Measurements from ENCODE around the gene TACC2.
"Not testable (repeated sequence)": the region's sequence is repeated elsewhere in the genome, so short reads cannot be mapped to it uniquely, and the experiment has no call there.

The TACC2 gene

GRCh38 chr10:122199689-122200088 is 210.7 kb downstream of the TACC2 start:
- DNase-seq, result no peak

- DNase-seq, result no peak
Measured at GRCh38 chr10:122201401-122201800, 212.4 kb downstream of the TACC2 start.

DNA sequence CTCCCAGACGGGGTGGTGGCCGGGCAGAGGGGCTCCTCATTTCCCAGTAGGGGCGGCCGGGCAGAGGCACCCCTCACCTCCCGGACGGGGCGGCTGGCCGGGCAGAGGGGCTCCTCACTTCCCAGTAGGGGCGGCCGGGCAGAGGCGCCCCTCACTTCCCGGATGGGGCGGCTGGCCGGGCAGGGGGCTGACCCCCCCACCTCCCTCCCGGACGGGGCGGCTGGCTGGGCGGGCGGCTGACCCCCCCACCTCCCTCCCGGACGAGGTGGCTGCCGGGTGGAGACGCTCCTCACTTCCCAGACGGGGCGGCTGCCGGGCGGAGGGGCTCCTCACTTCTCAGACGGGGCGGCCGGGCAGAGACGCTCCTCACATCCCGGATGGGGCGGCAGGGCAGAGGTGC is 214.2 kb downstream of the TACC2 start:
- DNase-seq, result not testable (repeated sequence)

DNA sequence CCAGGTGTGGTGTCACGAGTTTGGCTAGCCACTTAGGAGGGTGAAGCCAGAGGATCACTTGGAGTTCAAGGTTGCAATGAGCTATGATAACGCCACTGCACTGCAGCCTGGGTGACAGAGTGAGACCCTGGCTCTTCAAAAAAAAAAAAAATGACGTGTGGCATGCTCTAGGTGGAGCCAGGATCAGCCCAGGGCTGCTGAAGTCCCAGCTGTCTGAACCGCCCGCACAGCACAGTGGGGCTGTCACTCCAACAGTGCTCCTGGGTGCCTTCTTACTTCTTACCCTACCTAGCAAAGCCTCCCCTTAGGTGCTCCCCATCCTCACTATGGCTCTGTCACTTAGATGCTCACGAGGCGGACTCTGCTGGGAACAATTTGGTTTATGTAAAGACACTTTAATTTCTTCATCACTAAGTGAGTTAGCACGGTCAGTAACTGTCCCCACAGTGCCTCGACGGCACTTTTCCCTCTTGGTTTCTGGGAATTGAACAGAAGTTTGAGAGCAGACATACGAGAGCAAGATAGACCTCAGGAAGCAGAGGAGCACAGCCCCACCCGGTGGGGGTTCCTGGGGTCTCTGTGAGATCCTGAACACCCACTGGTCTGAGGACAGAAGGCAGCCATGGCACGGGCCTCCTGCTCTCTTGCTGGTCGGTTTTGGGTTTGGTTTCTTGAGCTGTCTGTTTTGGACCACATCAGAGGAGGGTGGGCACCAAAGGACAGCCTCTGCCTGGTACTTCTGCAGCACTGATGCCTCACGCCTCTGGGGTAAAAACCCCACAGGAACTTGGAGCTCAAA is 215.9 kb downstream of the TACC2 start:
- DNase-seq, result no peak

DNA sequence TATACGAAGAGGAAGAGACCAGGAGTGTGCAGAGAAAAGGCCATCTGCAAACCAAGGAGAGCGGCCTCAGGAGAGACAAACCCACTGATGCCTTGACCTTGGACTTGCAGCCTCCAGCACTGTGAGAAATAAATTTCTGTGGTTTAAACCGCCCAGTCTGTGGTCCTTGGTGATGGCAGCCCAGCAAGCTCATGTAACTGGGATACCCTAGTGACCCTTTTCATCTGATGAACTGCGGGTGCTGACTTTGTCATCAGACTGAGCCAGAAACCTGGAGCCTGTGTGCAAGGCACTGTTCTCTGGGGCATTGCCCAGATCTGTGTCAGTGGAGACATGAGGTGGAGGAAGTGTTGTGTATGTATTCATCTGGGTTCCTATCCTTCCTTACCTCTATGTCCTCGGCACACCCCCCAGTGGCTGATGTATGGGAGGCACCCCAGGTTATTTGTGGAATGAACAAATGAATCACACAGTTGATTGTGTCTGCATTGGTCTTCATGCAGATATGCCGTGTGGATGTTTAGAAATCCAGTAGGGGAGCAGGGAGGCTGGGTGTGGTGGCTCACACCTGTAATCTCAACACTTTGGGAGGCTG is 217.6 kb downstream of the TACC2 start:
- DNase-seq, result no peak

- no peak for DNase-seq
Measured at GRCh38 chr10:122207163-122207562, 218.2 kb downstream of the TACC2 start.

- no peak for DNase-seq
Measured at GRCh38 chr10:122207596-122207995, 218.6 kb downstream of the TACC2 start.

DNA sequence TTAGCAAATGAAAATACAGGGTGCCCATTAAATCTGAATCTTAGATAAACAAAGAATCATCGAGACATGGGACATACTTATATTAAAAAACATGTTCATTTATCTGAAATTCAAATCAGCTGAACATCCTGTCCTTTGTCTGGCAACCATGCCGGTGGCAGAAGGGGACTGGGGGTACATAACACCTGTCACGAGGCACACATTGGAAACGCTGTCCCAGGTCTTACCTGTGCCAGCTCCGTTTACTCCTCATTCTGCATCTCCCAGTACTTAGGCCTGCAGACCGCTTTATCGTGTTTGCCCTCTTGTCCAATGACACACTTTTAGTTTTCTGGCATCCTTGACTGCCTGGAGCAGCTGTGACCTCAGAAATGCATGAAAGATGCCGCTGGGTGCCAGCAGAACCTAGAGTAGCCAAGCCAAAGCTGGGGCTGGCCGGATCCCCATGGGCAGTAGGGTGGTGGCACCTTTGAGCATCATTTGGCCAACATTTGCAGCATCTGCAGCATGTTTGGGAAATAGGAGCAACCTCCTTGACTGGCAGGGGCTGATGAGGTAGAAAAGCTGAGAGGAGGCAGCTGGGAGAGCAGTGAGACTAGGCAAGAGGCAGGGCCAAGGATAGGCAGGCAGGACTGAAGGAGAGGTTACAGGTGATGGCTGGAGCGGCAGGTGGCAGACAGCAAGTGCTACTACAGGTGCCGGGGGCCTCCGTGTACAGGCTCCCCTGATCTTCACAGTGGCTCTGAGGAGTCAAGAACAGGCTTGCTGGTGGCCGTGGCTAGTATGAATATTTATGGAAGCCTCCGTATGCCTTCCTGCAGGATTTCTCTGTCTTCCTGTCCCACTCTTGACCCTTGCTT is 219.8 kb downstream of the TACC2 start:
- DNase-seq, result no peak

DNA sequence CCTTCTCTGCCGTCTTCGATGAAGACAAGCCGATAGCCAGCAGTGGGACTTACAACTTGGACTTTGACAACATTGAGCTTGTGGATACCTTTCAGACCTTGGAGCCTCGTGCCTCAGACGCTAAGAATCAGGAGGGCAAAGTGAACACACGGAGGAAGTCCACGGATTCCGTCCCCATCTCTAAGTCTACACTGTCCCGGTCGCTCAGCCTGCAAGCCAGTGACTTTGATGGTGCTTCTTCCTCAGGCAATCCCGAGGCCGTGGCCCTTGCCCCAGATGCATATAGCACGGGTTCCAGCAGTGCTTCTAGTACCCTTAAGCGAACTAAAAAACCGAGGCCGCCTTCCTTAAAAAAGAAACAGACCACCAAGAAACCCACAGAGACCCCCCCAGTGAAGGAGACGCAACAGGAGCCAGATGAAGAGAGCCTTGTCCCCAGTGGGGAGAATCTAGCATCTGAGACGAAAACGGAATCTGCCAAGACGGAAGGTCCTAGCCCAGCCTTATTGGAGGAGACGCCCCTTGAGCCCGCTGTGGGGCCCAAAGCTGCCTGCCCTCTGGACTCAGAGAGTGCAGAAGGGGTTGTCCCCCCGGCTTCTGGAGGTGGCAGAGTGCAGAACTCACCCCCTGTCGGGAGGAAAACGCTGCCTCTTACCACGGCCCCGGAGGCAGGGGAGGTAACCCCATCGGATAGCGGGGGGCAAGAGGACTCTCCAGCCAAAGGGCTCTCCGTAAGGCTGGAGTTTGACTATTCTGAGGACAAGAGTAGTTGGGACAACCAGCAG is 221.7 kb downstream of the TACC2 start:
- no peak for DNase-seq

- no peak for DNase-seq
Measured at GRCh38 chr10:122213364-122213763, 224.4 kb downstream of the TACC2 start.

DNA sequence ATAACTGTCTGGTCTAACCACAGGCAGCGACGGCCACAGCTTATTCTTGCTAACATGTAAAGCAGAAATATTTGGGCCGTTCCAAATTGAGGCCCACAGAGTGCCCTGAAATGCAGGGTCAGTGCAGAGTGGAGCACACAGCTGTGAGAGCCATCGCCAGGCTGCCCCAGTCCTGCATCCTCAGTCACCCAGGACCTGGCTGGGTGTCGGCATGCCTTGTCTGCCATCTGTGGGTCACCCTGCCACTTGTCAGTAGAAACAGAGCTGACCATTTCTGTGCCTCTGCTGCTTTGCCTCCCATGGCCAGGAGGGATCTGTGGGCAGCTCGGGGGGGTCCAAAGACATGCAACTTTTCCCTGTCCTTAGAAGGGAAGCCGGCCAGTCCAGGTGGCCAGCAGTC is 224.8 kb downstream of the TACC2 start:
- DNase-seq, result no peak

- DNase-seq, result no peak
Measured at GRCh38 chr10:122216047-122216446, 227.1 kb downstream of the TACC2 start.

DNA sequence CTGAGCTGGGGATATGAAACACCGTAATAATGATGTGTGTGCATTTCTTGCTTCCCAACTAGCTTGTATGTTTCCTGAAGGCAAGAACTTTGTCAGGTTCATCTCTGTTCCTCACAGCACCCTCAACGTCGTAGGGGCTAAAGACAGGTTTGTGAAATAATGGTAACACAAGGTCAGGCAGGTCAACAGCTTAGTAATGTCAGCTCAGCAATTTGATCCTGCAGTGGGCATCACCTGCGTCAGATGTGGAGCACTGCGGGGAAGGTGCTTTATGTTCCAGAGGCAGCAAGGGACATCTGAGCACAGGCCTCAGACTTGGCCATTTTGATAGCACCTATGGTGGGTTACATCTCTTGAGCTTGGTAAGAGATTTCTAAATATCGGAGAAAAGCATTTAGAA is 230.4 kb downstream of the TACC2 start:
- no peak for DNase-seq

DNA sequence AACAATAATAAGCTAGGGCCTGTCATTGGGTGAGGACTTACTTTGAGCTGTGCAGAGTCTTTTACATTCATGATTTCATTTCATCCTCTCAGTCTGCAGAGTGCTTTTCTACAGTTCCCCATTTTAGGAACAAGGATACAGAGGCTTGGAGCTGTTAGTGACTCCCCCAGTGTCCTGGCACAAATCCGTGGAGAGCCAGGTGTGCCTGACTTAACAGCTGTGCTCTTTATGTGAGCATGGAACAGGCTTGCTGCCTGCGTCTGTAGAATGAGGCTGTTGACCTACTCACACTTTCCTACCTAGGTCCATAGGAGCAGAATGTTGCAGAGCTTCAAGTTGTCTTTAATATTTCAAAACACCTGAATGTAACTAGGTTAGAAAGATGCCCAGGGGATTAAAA is 231.8 kb downstream of the TACC2 start:
- no peak for DNase-seq

GRCh38 chr10:122221958-122222357 is 233.0 kb downstream of the TACC2 start:
- no peak for DNase-seq

DNA sequence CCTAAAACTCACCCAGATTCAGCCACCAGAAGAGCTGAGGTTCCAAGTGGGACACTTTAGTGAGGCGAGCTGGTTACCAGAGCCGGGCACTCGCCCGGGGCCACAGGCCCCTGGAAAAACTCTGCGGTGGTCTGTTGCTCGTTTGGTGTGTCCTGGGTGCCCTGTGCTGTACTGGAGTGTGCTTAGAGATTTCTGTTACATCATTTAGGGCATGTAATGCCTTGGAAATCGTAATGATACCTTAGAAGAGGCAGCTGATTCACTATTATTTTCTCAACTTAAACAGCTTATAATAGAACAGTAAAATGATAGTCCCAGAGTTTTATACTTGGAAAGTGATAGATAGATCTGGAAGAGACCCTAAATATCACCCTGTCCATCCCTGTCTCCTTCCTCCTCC is 233.7 kb downstream of the TACC2 start:
- DNase-seq, result no peak

DNA sequence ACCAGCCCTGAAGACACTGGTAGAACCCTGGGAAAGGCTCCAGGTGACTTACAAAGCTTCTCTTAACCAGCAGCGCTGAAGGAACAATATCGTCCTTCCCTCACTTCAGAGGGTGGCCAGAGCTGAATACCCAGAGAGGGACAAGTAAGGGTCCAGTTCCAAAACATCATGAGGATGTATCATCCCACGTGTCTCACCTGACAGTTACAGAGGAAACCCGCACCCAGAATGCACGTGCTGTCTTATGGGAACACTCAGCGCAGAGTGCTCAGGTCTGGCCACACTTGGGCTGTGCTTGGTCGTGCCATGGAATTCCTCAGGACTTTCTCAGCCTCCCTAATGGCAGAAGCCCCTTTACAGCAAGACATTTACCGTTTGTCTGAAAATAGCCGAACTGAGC is 235.2 kb downstream of the TACC2 start:
- no peak for DNase-seq

- no peak for DNase-seq
Measured at GRCh38 chr10:122225330-122225729, 236.4 kb downstream of the TACC2 start.

GRCh38 chr10:122227754-122228153 is 238.8 kb downstream of the TACC2 start:
- DNase-seq, result no peak

DNA sequence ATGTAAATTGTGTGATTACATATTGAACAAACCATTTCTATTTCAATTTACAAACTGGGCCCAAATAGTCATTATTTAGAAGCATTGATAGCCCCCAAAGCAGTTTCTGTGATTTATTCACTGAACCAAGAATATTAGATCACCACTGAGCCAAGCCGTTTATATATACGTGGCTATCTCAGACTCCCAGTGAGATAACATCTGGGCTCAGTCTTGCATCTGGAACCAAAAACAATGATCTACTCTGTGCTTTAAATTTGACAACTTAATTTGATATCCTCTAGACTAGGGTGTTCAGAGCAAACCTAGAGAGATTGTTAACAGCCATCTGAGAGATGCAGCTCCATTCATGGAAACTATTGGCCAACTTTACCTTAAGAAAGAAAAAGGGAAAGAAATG is 240.7 kb downstream of the TACC2 start:
- no peak for DNase-seq

DNA sequence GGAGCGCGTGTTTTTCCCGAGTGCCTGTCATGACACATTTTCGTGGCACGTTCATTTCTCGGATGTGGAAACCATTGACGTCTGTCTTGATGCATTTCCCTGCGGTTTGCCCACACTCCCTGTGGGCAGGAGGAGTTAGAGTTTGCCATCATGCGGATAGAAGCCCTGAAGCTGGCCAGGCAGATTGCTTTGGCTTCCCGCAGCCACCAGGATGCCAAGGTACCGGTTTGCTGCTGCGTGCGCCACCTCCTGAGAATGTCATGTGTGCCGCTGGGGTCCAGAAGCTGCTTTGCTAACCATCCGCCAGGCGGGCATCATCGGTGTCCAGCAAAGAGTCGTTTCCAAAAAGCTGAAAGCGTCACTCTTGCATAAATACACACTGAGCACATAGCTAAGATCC is 241.3 kb downstream of the TACC2 start:
- DNase-seq, result no peak

- no peak for DNase-seq
Measured at GRCh38 chr10:122232769-122233168, 243.8 kb downstream of the TACC2 start.

GRCh38 chr10:122233857-122234348 is 244.9 kb downstream of the TACC2 start:
- DNase-seq, result no peak

All from islet precursor cell (in vitro differentiated cells).